Measurements from ENCODE around the gene PLXNA3. TPM values are rescaled to one million over a fixed set of nuclear protein-coding genes. Genes with fewer than 3 reads are reported as not detected.

The PLXNA3 gene
- total and polyA plus RNA-seq, 2 experiments from 2014 or later = 2.7 to 5.4 TPM

- TF ChIP-seq ZNF462 (CRISPR knock-in tag; IDR thresholded peaks at IDR 0.05) (no peak), NANOG (IDR thresholded peaks at IDR 0.05; ENCODE audit: borderline replicate concordance) (no peak), JUNB (IDR thresholded peaks at IDR 0.05; ENCODE audit: unreplicated experiment) (no peak), STAT1 (IDR thresholded peaks at IDR 0.05; ENCODE audit: unreplicated experiment) (no peak), CREB1 (CRISPR knock-in tag; IDR thresholded peaks at IDR 0.05; ENCODE audit: low read depth) (no peak), EZH2 (IDR thresholded peaks at IDR 0.05; ENCODE audit: low read depth, unreplicated experiment) (no peak)
These were observed 24.7 kb downstream of the PLXNA3 start (continued) for GRCh38 chrX:154482786-154483185.

GRCh38 chrX:154483325-154483724, 25.2 kb downstream of the PLXNA3 start:
- Histone ChIP-seq H3K36me3 (ENCODE audit: insufficient read depth) (no peaks in the 10 kb centered on the region), H3K4me1 (ENCODE audit: insufficient read depth) (no peaks in the 10 kb centered on the region), H4K20me1 (replicated peaks; ENCODE audit: insufficient read depth) (no peaks in the 10 kb centered on the region; the same call in 1 of the 2 replicates), H3K9me2 (ENCODE audit: insufficient read depth) (no peaks in the 10 kb centered on the region), H2AFZ (no peak overlapping the region), H3K79me2 (replicated peaks; ENCODE audit: insufficient read depth) (no peaks in the 10 kb centered on the region), H3K4me3 (no peak overlapping the region), H3K4me2 (no peak overlapping the region), H3F3A (replicated peaks; ENCODE audit: low read depth) (no peaks in the 10 kb centered on the region), H3K27ac (ENCODE audit: low read depth) (no peak overlapping the region), H3K27me3 (ENCODE audit: insufficient read depth) (no peaks in the 10 kb centered on the region)
- no peak for DNase-seq (ENCODE audit: low spot score)
- Mint-ChIP-seq H3K9me3 (no peaks in the 10 kb centered on the region), H3K27ac (no peak overlapping the region), H3K4me3 (no peak overlapping the region), H3K4me1 (peaks cover 10% of the 10 kb centered on the region; the same call in 2 of the 3 replicates), H3K36me3 (ENCODE audit: low read depth) (peaks cover 5% of the 10 kb centered on the region; the same call in 2 of the 3 replicates), H3K27me3 (ENCODE audit: insufficient read depth, low read depth, poor library complexity) (peaks cover 12% of the 10 kb centered on the region)
- no peak for ATAC-seq
- TF ChIP-seq NANOG (IDR thresholded peaks at IDR 0.05; ENCODE audit: borderline replicate concordance) (no peak), CTCF (conservative IDR thresholded peaks at IDR 0.05; ENCODE audit: low read depth in 2 of 2) (no peak), POLR2AphosphoS5 (IDR thresholded peaks at IDR 0.05; ENCODE audit: low read depth) (no peak), EZH2phosphoT487 (IDR thresholded peaks at IDR 0.05; ENCODE audit: unreplicated experiment) (no peak), STAT1 (IDR thresholded peaks at IDR 0.05; ENCODE audit: unreplicated experiment) (no peak)

Data from GM23338 (cell line).